KMS-11 (cell line): ENCODE measurements around the gene MEIOB.
A peak's percentile ranks its signal among the peaks of the same experiment; 100 is the strongest.
"Not testable (repeated sequence)": the region's sequence is repeated elsewhere in the genome, so short reads cannot be mapped to it uniquely, and the experiment has no call there.

Experiments used
- H2AFZ ChIP-seq: fragments of 200-600 bp; sonication (generic); 2 replicates; pipeline ENCODE4 v1.6.1; 2016; ENCODE audit warnings: antibody characterized with exemption, mixed run types, low read depth
- H3K27ac ChIP-seq: fragments of 200-600 bp; sonication (generic); 2 replicates; pipeline ENCODE4 v1.6.1; 2016; ENCODE audit warnings: mild to moderate bottlenecking, mixed run types
- H3K27me3 ChIP-seq: fragments of 200-600 bp; sonication (generic); 2 replicates; pipeline ENCODE4 v1.6.1; 2017; ENCODE audit warnings: mild to moderate bottlenecking, low read depth, mixed run types, moderate library complexity; ENCODE audit not compliant: insufficient read depth
- H3K36me3 ChIP-seq: fragments of 200-600 bp; sonication (generic); 2 replicates; pipeline ENCODE4 v1.6.1; 2017; ENCODE audit warnings: mild to moderate bottlenecking, mixed run types; ENCODE audit not compliant: insufficient read depth
- H3K4me1 ChIP-seq: fragments of 200-600 bp; sonication (generic); 2 replicates; pipeline ENCODE4 v1.6.1; 2016; ENCODE audit warnings: mild to moderate bottlenecking, low read depth, mixed run types; ENCODE audit not compliant: poor library complexity, severe bottlenecking
- H3K4me2 ChIP-seq: fragments of 200-600 bp; sonication (generic); 2 replicates; pipeline ENCODE4 v1.7.0; 2016; ENCODE audit warnings: mild to moderate bottlenecking, mixed run types
- H3K4me3 ChIP-seq: fragments of 200-600 bp; sonication (generic); IDR thresholded peaks from 2 replicates; pipeline ENCODE4 v1.6.1; 2017; ENCODE audit warnings: low read depth, low read length, mixed read lengths; ENCODE audit not compliant: insufficient read depth
- H3K79me2 ChIP-seq: fragments of 200-600 bp; sonication (generic); 2 replicates; pipeline ENCODE4 v1.6.1; 2016; ENCODE audit warnings: low read depth, mixed run types; ENCODE audit not compliant: insufficient read depth
- H3K9ac ChIP-seq: fragments of 200-600 bp; sonication (generic); 2 replicates; pipeline ENCODE4 v1.6.1; 2016; ENCODE audit warnings: mild to moderate bottlenecking, mixed run types
- H4K20me1 ChIP-seq: fragments of 200-600 bp; sonication (generic); 2 replicates; pipeline ENCODE4 v1.6.1; 2016; ENCODE audit warnings: mild to moderate bottlenecking, mixed run types; ENCODE audit not compliant: insufficient read depth
- CTCF ChIP-seq: fragments of 200-600 bp; sonication (generic); conservative IDR thresholded peaks from 2 replicates; pipeline ENCODE4 v1.6.1; 2017; ENCODE audit warnings: low read depth, mild to moderate bottlenecking, antibody characterized with exemption, low read length, moderate library complexity, mixed read lengths

MEIOB gene

GRCh38 chr16:1871974-1872635, at the start of gene MEIOB:
TSS of gene MEIOB (minus strand) at chr16:1872164. CDS start at chr16:1868175, 3,989 bp downstream.
- TF ChIP-seq CTCF, result no peak
- no peaks in the 10 kb centered on the region for H3K79me2 ChIP-seq
- no peak within 1 kb of the TSS for H2AFZ ChIP-seq
- H3K4me1 ChIP-seq, result peaks cover 7% of the 10 kb centered on the region
- H3K9ac ChIP-seq, result no peak within 1 kb of the TSS
- H3K4me3 ChIP-seq, result no peak within 1 kb of the TSS
- H3K36me3 ChIP-seq, result no peaks in the 10 kb centered on the region
- H3K27me3 ChIP-seq, result no peaks in the 10 kb centered on the region; the same call in 1 of the 2 replicates
- H3K27ac ChIP-seq, result no peak within 1 kb of the TSS
- H3K4me2 ChIP-seq, result no peak within 1 kb of the TSS
- H4K20me1 ChIP-seq, result no peaks in the 10 kb centered on the region

- no peak overlapping the region for H3K4me3 ChIP-seq
- TF ChIP-seq CTCF, result no peak
- H3K9ac ChIP-seq, result no peak overlapping the region
These were observed 48.8 kb upstream of the MEIOB start for GRCh38 chr16:1920727-1921171.

GRCh38 chr16:1920122-1920521, 48.2 kb upstream of the MEIOB start:
- H3K4me3 ChIP-seq, H2AFZ ChIP-seq, H3K4me1 ChIP-seq, H3K9ac ChIP-seq, H3K27ac ChIP-seq, H3K36me3 ChIP-seq, H3K79me2 ChIP-seq, H3K4me2 ChIP-seq, H4K20me1 ChIP-seq: not testable (repeated sequence)
- H3K27me3 ChIP-seq, result peaks cover 94% of the 10 kb centered on the region

More at GRCh38 chr16:1920727-1921171, 48.8 kb upstream of the MEIOB start:
- Histone ChIP-seq H3K27ac (no peak overlapping the region), H3K36me3 (no peaks in the 10 kb centered on the region), H2AFZ (peak overlapping the region; percentile 27; the same call in 1 of the 2 replicates), H3K4me2 (peak overlapping the region; percentile 8; the same call in 1 of the 2 replicates), H3K27me3 (peaks cover 92% of the 10 kb centered on the region), H3K4me1 (no peaks in the 10 kb centered on the region), H3K79me2 (no peaks in the 10 kb centered on the region), H4K20me1 (no peaks in the 10 kb centered on the region)

GRCh38 chr16:1919327-1919998, 47.5 kb upstream of the MEIOB start:
- H2AFZ ChIP-seq, result no peak overlapping the region
- peaks cover 94% of the 10 kb centered on the region for H3K27me3 ChIP-seq
- no peak overlapping the region for H3K27ac ChIP-seq
- no peaks in the 10 kb centered on the region for H3K79me2 ChIP-seq
- no peak overlapping the region for H3K4me3 ChIP-seq
- H3K9ac ChIP-seq, result no peak overlapping the region
- H3K4me1 ChIP-seq, result no peaks in the 10 kb centered on the region
- no peaks in the 10 kb centered on the region for H3K36me3 ChIP-seq
- no peak for TF ChIP-seq CTCF
- no peaks in the 10 kb centered on the region for H4K20me1 ChIP-seq
- H3K4me2 ChIP-seq, result no peak overlapping the region
